Esophagus muscularis mucosa (tissue), 4 donors: Measurements from ENCODE around the gene GRAMD4. TPM values are rescaled to one million over a fixed set of nuclear protein-coding genes. Genes with fewer than 3 reads are reported as not detected.

ENCODE experiments used
- DNase-seq: peaks from one replicate; pipeline ENCODE4 v3.0.0-alpha.2; 2017; ENCODE audit errors: extremely low spot score
- H3K27ac ChIP-seq, 4 donors: fragments of 200-600 bp; sonication (generic); replicated peaks in 1 of 4; 1 replicate in 3 of 4; 2 replicates in 1 of 4; pipeline ENCODE4 v1.5.1; 2016 to 2019; ENCODE audit warnings: mild to moderate bottlenecking in 1 of 4
- H3K27me3 ChIP-seq, 4 donors: fragments of 200-600 bp; sonication (generic); one replicate each; pipeline versions ENCODE4 v1.5.1 to v1.6.0; 2016 to 2019
- H3K36me3 ChIP-seq, 4 donors: fragments of 200-600 bp; sonication (generic); one replicate each; pipeline ENCODE4 v1.5.1; 2016 to 2019
- H3K4me1 ChIP-seq, 4 donors: fragments of 200-600 bp; sonication (generic); one replicate each; pipeline ENCODE4 v1.5.1; 2016 to 2019
- H3K4me3 ChIP-seq, 4 donors: fragments of 200-600 bp; sonication (generic); 1 replicate in 2 of 4; 2 replicates in 2 of 4; pipeline ENCODE4 v1.5.1; 2016 to 2019; ENCODE audit warnings: mild to moderate bottlenecking in 4 of 4, moderate library complexity in 1 of 4
- H3K9me3 ChIP-seq, 4 donors: fragments of 200-600 bp; sonication (generic); 1 replicate in 3 of 4; 2 replicates in 1 of 4; pipeline ENCODE4 v1.5.1; 2016 to 2019
- CTCF ChIP-seq, 3 experiments: fragments of 200-600 bp in 2 of 3; fragments of 450-650 bp in 1 of 3; sonication (generic) in 2 of 3; IDR thresholded peaks; one replicate each; pipeline ENCODE4 v1.5.1; 2017 to 2019; ENCODE audit warnings: antibody characterized with exemption in 3 of 3, mild to moderate bottlenecking in 2 of 3, moderate library complexity in 1 of 3
- EP300 ChIP-seq: sonication (generic); formaldehyde crosslinking; IDR thresholded peaks from one replicate; pipeline ENCODE4 v1.6.1; 2017; ENCODE audit warnings: antibody characterized with exemption
- POLR2A ChIP-seq: fragments of 450-650 bp; IDR thresholded peaks from one replicate; pipeline ENCODE4 v1.6.1; 2017; ENCODE audit warnings: antibody characterized with exemption, moderate library complexity, mild to moderate bottlenecking, low read depth
- POLR2AphosphoS5 ChIP-seq, 2 donors: sonication (generic); formaldehyde crosslinking; IDR thresholded peaks; one replicate each; pipeline ENCODE4 v1.6.1; 2017; ENCODE audit warnings: antibody characterized with exemption in 2 of 2
- WGBS: methylation state at CpG from one replicate; pipeline ENCODE4 v1.1.5; 2018; 5-methylcytosine and 5-hydroxymethylcytosine counted together
- intact Hi-C: fragments of 100-400 bp; cut with DNase I; formaldehyde crosslinking; loops from one replicate; pipeline ENCODE4 v1.15.1; 2023
- total RNA-seq, 4 donors: library from RNA; depleted of rRNA; stranded (reverse); fragments of >200 nt; gene quantifications; one replicate each; pipeline versions ENCODE4 v1.1.0 to v1.2.1, GENCODE V29; 2016

Gene GRAMD4
- total RNA-seq, 4 donors from 2014 or later = 20.0 to 126 (median 63.8) TPM

- Histone ChIP-seq H3K36me3 (peaks cover 9 to 87% (median 81%) of the 10 kb centered on the region in 4 donors), H3K9me3 (no peaks in the 10 kb centered on the region), H3K27ac (no peak overlapping the region), H3K27me3 (no peaks in the 10 kb centered on the region), H3K4me3 (no peak overlapping the region), H3K4me1 (peaks cover 5 to 14% (median 10%) of the 10 kb centered on the region in 4 donors)
- WGBS = 81% methylated on average over 8 of the region's 9 CpGs
- no peak for DNase-seq
- TF ChIP-seq EP300 (no peak), CTCF (IDR thresholded peaks at IDR 0.05) (no peak), POLR2AphosphoS5 (IDR thresholded peaks at IDR 0.05) (no peak), POLR2A (no peak)
- intact Hi-C loops = no loop called here
Measured at GRCh38 chr22:46669201-46669600, 49.0 kb downstream of the GRAMD4 start.

GRCh38 chr22:46671824-46672432 lies 51.7 kb downstream of the GRAMD4 start:
- 84% methylated on average over 16 of the region's 17 CpGs for WGBS

GRCh38 chr22:46672731-46673130 lies 52.5 kb downstream of the GRAMD4 start:
- peaks cover 0 to 86% (median 77%) of the 10 kb centered on the region in 4 donors for H3K36me3 ChIP-seq
- TF ChIP-seq CTCF (IDR thresholded peaks at IDR 0.05) = no peak
- TF ChIP-seq POLR2A = no peak
- TF ChIP-seq POLR2AphosphoS5 (IDR thresholded peaks at IDR 0.05) = no peak
- no peak for TF ChIP-seq EP300
- no peaks in the 10 kb centered on the region for H3K27me3 ChIP-seq
- no peak for DNase-seq
- H3K4me3 ChIP-seq = no peak overlapping the region
- H3K9me3 ChIP-seq = no peaks in the 10 kb centered on the region
- intact Hi-C loops = no loop called here
- peaks cover 5 to 13% (median 9%) of the 10 kb centered on the region in 4 donors for H3K4me1 ChIP-seq
- 89% methylated on average over 18 of the region's 18 CpGs for WGBS
- no peak overlapping the region for H3K27ac ChIP-seq

More at GRCh38 chr22:46671824-46672432, 51.7 kb downstream of the GRAMD4 start:
- no peak overlapping the region for H3K4me3 ChIP-seq
- H3K36me3 ChIP-seq = peaks cover 6 to 87% (median 78%) of the 10 kb centered on the region in 4 donors
- no peak overlapping the region for H3K27ac ChIP-seq
- no peaks in the 10 kb centered on the region for H3K27me3 ChIP-seq
- H3K4me1 ChIP-seq = peaks cover 5 to 14% (median 10%) of the 10 kb centered on the region in 4 donors
- intact Hi-C loops = no loop called here
- DNase-seq = no peak
- no peaks in the 10 kb centered on the region for H3K9me3 ChIP-seq
- TF ChIP-seq POLR2AphosphoS5 (IDR thresholded peaks at IDR 0.05) = no peak
- no peak for TF ChIP-seq EP300
- no peak for TF ChIP-seq CTCF (IDR thresholded peaks at IDR 0.05)
- TF ChIP-seq POLR2A = no peak

GRCh38 chr22:46673205-46673604 lies 53.0 kb downstream of the GRAMD4 start:
- intact Hi-C loops = no loop called here
- peaks cover 0 to 86% (median 77%) of the 10 kb centered on the region in 4 donors for H3K36me3 ChIP-seq

More at GRCh38 chr22:46673205-46673604, 53.0 kb downstream of the GRAMD4 start:
- peaks cover 5 to 13% (median 7%) of the 10 kb centered on the region in 4 donors for H3K4me1 ChIP-seq
- no peaks in the 10 kb centered on the region for H3K27me3 ChIP-seq
- no peaks in the 10 kb centered on the region for H3K9me3 ChIP-seq
- DNase-seq = no peak
- WGBS = 78% methylated on average over 4 of the region's 10 CpGs
- TF ChIP-seq POLR2A (no peak), CTCF (IDR thresholded peaks at IDR 0.05) (no peak), POLR2AphosphoS5 (IDR thresholded peaks at IDR 0.05) (no peak), EP300 (no peak)
- H3K27ac ChIP-seq = no peak overlapping the region
- no peak overlapping the region for H3K4me3 ChIP-seq
